NCI-H2081 (cell line): ENCODE results near the gene FUT1.

Experiments used
- DNase-seq, 2 experiments: peaks; one replicate each; lab custom pipeline; 2025; lab: John Stamatoyannopoulos, UW

FUT1 gene

GRCh38 chr19:48741129-48741999, 11.1 kb downstream of the FUT1 start:
- no peak for DNase-seq

GRCh38 chr19:48740164-48740972, 12.1 kb downstream of the FUT1 start, which contains the start of gene RASIP1:
Gene RASIP1, minus strand, starts transcription at chr19:48740610. Its CDS starts 328 bp downstream, at chr19:48740282.
- DNase-seq = no peak

DNA sequence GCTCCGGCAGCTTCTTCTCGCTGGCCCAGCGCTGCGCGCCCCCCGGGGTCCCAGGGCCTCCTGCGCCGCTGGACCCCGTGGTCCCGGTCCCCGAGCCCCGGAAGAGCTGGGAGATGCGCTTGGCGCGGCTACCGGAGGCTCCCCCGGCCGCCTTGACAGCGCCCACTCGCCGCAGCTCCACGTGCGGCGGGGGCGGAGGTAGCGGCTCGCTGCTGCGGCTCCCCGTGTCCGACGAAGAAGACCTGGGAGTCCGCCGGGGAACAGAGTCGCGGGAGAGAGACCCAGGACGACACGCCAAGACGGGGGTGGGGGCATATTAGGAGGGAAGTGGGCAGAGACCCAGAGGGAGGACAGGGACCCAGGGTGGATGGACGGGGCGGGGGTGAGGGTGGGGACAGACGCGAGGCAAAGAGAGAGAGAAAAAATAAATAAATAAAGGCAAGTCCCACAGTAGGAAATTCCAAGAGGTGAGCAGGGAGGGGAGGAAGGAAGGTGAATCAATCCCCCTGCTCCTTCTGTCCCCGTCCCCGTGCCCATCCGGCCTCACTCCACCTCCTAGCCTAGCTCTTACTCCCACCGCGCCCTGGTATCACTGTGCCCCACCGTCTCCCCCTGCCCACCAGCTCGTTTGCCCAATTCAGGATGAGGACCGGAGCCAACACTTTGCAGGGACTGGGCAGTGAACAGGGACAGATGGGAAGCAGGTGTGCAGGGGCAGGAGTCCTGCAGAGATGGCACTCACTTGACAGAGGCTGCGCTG, 12.9 kb downstream of the FUT1 start:
- DNase-seq = peak; percentile 40 to 77

DNA sequence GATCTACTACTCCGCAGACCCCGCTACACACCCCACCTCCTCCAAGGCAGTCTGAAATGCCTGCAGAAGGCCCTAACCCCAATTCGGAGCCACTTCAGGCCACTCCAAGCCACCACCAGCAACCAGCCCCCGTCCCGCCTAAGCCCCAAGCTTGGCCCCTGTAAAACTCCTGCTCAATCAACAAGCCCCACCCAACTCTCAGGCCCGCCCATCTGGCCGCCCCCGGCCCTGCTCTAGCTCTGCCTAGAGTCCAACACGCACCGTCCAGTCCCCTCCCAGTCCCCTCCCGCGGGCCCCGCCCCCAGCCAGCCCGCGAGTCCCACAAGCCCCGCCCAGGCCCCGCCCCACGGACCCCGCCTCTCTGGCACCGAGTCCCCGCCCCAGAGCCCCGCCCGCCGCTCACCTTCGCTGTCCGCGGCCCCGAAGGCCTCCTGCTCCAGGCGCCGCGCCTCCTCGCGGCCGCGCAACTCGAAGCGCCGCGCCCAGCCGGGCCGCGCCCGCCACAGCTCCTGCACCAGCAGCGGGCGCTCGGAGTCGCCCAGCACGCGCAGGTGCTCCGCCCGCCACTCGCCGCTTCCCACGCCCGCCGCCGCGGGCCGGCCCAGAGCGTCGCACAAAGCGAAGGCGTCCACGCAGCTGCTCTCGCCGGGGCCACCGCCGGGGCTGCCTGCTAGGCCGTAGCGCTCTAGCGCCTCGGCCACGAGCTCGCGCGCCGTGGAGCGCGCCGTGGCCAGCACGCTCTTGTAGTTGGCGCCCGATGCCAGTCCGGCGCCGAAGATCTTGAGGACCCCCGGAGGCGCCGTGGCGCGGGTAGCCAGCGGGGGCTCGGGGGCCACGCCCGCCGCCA, 13.7 kb downstream of the FUT1 start:
- DNase-seq = peak; percentile 89

- no peak for DNase-seq
Observed at GRCh38 chr19:48737360-48737998, 15.0 kb downstream of the FUT1 start.

- no peak for DNase-seq
Observed at GRCh38 chr19:48735031-48735615, 17.3 kb downstream of the FUT1 start.

- DNase-seq = no peak
Observed at GRCh38 chr19:48734625-48735024, 17.8 kb downstream of the FUT1 start.

GRCh38 chr19:48731452-48731851, 21.0 kb downstream of the FUT1 start:
- DNase-seq = no peak

- DNase-seq = no peak
Observed at GRCh38 chr19:48728911-48729664, 23.4 kb downstream of the FUT1 start.

- no peak for DNase-seq
Observed at GRCh38 chr19:48726556-48726955, 25.9 kb downstream of the FUT1 start.

GRCh38 chr19:48724796-48725753, 27.4 kb downstream of the FUT1 start:
- peak; percentile 46 to 71 for DNase-seq

DNA sequence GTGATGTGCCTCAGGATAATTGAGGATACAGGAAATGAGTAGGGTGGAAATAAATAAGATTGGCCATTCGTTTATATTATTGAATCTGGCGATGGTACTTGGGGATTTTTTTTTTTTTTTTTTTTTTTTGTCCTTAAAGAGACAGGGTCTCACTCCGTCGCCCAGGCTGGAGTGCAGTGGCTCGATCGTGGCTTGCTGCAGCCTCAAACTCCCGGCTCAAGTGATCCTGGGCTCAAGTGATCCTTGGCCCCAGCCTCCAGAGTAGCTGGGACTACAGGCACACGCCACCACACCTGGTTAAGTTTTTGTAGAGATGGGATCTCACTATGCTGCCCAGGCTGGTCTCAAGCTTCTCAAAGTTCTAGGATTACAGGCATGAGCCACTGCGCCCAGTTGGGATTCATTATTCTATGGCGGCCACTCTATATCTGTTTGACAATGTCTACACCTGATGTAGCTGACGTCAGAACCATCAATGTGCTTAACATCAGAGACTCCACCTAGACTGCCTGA, 30.2 kb downstream of the FUT1 start:
- no peak for DNase-seq

DNA sequence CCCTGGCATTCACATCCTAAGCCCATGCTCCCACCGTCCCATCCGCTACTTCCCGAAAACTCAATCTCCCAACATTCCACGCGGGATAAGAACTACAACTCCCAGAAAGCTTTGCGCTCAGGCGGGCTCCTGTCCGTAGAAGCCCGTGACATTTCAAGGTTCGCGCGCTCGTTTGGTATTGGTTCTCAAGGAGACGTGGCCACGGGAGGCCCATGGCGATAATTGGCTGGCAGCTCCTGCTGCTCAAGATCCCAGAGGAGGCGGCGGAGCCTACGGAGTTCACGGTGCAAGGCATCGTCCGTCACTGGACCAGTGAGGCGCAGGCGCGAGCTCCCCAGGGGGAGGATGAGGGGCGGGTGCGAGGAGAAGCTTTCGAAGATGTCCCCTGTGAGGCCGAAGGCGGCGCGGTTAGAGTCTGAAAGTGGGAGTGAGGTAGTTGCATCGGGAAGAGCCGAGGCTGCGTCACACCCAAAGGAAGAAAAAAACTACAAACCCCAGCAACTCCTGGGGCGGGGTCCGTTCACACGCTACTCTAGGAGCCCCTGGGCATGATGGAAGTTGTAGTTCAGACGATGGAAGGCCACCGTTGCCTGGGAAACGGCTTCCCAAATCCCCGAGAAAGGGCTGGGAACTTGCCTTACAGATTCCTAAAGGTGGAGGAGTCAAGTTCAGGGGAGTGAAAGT, 31.7 kb downstream of the FUT1 start:
- DNase-seq = peak; percentile 98

- DNase-seq = no peak
Observed at GRCh38 chr19:48720251-48720612, 32.2 kb downstream of the FUT1 start.

DNA sequence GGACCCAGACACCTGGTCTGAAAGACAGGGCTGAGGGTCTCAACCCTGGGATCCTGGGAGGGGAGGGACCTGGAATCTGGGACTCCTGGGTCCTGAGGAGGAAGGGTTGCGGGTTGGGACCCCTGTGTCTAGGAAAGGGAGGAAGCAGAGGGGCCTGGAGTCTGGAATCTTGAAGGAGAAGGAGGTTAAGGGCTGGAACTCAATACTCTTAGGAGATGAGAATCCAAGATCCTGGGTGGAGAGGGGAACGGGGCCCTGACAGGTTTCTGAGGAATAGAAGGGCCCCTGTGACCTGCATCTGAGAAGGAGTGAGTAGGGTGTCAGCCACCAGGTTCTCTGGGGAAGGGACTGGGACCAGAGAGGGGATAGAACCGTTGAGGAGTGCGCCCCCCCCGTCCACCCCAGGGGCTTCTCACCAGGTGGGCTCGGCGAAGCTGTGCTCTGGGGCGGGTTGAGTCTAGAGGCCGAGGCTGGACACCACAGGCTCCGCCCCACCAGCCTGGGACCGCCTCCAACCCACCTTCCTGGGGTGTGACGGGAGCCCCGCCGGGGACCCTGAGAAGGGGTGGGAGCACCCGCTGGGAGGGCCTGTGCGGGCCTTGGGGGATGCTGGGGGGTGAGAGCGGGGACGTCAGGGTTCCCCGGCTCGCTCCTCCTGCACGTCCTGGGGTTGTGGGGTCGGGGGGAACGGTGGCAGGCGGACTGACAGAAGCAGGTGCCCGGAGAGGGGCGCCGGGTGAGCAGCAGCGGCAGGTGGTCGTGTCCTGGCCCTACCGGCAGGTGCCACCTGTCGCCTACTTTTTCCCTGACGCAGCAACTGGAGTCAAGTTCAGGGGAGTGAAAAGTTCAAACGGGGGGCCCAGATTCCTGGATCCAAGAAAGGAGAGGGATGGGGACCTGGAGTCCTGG, 32.9 kb downstream of the FUT1 start, which contains the start of gene MAMSTR:
Gene MAMSTR (minus strand): TSS at position 463 of the 909 bp plus-strand sequence. CDS start 694 bp downstream, outside the sequence.
- no peak for DNase-seq

DNA sequence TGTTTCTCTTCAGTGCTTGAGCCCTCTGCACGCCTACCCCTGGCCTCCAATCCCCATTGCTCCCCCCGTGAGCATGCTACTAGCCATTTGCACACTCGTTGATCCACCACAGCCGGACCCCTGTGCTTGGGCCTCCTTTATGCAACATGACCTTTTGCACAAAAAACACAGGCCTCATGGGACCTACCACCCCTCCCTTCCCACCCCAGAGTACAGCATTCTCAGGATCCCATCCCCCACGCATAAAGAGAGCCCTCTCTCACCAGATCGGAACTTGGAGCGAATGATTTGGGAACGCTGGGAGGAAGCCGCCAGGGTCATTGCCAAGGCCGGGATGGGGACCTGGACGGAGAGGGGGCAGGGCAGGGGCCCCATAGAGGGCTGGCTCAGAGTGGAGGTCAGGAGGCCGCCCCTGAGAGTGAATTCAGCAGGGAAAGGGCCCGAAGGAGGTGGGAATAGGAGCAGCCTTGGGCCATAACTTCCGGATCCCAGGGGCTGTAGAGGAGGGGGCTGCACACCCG, 33.7 kb downstream of the FUT1 start:
- no peak for DNase-seq
